GM19043 (cell line): ENCODE results near the gene SBK3.
"Not testable (repeated sequence)": the region's sequence is repeated elsewhere in the genome, so short reads cannot be mapped to it uniquely, and the experiment has no call there.

Source experiments
- ATAC-seq: cut with Tn5 transposase; IDR thresholded peaks from one replicate; pipeline ENCODE4 v1.9.1; 2021; ENCODE audit warnings: low read depth; ENCODE audit not compliant: unreplicated experiment

SBK3 gene, protein sequence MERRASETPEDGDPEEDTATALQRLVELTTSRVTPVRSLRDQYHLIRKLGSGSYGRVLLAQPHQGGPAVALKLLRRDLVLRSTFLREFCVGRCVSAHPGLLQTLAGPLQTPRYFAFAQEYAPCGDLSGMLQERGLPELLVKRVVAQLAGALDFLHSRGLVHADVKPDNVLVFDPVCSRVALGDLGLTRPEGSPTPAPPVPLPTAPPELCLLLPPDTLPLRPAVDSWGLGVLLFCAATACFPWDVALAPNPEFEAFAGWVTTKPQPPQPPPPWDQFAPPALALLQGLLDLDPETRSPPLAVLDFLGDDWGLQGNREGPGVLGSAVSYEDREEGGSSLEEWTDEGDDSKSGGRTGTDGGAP

DNA sequence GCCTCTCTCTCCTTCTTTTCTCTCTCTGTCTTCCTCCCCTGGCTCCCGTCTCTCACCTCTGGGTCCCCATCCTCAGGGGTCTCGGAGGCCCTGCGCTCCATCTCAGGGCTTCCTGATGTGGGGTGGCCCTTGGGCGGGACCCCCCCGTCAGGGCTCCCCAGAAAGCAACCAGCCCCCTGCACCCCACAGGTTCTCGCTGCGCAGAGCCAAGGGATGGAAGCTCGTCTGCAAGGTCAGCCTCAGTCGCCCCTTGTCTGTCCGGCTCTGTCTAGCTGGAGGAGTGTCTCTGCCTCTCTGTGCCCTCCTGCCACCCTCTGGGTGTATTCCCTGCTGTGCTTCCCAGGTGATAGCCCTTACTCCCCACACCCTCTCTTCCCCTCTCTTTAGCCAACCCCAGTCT, at the start of gene SBK3:
SBK3 (minus strand) TSS at position 101 of the 400 bp plus-strand sequence; CDS start at position 101, 0 bp downstream.
- ATAC-seq, result no peak

DNA sequence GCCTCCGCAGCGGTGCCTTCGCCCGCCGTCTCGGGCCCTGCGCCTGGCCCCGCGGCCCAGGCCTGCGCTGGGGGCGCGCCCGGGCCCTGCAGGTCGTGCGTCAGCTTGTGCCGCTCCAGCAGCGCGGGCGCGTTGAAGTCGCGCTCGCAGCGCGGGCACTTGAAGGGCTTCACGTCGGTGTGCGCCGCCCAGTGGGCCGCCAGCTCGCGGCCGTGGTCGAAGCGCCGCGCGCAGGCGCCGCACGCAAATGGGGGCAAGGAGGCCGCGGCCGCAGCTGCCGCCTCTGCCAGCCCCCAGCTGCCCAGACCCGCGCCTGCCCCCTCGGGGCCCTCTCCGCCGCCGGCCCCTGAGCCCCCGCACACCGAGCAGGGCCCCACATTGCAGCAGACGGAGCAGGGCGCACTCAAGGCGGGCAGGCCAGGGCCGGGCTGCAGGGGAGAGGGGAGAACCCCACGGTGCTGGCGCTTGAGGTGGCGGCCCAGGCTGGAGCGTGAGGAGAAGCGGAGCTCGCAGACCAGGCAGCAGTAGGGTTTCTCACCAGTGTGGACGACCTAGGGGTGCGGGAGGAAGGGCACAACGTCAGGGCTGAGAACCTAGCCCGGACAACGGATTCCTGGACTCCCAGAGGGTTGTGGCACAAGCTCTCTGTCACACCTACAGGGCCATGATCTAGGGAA, 47.9 kb upstream of the SBK3 start:
- no peak for ATAC-seq

DNA sequence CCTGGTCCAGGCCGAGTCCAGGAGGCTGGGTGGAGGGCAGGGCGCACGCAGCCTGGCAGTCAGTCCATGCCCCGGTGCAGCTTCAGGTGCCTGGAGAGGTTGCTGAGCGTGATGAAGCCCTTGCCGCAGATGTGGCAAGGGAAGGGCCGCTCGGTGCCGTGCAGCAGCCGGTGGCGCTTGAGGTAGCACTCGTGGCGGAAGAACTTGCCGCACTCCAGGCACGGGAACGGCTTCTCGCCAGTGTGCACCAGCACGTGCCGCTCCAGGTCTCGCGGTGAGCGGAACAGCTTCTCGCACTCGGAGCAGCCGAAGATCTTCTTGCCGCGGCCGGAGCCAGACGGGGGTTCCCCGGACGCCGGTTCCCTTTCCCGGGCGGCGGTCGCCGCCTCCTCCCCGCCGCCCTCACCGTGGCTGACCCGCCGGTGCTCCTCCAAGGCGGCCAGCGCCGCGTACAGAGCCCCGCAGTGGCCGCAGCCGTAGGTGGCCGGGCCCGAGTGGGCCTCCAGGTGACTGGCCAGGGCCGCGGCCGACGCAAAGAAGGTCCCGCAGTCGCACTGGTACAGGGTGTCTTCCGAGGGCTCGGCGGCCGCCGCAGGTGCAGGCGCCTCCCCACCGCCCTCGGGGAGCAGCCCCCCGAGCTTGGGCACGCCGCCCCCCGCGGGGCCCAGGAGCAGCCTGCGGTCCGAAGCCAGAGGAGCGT, 47.2 kb upstream of the SBK3 start:
- no peak for ATAC-seq

DNA sequence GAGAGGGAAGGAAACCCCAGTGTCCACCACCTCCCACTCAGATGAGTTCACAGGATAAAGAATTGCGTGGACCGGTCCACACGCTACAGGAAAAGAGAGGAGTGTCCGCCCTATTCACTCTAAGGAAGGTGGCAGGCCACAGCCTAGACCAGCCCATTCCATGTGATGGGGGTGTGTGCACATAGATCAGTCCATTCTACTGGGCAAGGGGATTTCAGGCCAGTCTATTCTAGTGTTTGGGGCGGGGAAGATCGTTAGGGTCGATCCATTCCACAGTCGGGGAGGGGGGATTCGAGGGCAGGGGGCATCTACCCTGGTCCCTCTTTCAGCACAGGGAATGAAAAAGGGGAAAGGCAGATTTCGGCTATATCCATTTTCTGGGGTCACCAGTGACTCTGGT, 46.2 kb upstream of the SBK3 start:
- no peak for ATAC-seq

DNA sequence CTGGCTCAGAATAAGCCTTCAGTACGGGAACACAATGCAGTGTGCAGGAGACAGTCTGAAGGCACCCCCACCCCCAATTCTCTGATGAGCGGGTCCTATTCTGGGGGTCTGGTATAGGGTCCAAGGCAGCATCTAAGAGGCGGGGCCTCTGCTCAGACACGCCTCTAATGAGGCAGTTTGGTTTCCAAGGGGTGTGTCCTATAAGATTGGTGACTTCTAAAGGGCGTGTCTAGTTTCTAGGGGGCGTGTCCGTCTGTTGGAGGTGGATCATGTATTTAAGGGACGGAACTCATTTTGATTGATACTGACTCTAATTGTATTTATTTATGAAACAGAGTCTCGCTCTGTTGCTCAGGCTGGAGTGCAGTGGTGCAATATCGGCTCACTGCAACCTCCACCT, 45.3 kb upstream of the SBK3 start:
- no peak for ATAC-seq

DNA sequence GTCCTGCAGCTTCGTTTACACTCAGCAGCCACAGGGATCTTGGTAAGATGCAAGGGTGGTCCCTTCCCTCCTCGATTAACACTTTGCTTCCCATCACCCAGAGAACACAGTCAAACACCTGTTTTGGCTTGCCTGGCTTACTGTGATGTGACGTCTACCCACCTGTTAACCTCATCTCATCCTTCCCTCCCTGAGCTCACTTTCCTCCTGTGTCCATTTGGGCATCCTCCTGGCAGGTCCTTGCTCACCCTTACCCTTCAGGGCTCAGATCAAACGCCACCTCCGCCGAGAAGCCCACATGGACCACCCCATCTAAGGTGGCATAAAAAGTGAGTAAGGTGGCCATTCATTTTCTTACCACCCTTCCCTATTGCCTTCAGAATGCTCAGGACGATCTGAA, 44.8 kb upstream of the SBK3 start:
- no peak for ATAC-seq

DNA sequence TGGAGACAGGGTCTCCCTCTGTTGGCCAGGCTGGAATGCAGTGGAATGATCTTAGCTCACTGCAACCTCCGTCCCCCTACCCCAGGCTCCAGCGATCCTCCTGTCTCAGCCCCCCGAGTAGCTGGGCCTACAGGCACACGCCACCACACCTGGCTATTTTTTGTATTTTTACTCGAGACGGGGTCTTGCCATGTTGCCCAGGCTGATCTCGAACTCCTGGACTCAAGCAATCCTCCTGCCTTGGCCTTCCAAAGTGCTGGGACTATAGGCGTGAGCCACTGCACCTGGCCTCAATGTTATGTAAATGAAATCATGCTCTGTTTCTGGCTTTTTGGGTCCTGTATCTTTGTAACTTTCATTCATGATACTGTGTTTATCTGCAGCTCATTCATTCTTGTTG, 43.4 kb upstream of the SBK3 start:
- ATAC-seq, result no peak

DNA sequence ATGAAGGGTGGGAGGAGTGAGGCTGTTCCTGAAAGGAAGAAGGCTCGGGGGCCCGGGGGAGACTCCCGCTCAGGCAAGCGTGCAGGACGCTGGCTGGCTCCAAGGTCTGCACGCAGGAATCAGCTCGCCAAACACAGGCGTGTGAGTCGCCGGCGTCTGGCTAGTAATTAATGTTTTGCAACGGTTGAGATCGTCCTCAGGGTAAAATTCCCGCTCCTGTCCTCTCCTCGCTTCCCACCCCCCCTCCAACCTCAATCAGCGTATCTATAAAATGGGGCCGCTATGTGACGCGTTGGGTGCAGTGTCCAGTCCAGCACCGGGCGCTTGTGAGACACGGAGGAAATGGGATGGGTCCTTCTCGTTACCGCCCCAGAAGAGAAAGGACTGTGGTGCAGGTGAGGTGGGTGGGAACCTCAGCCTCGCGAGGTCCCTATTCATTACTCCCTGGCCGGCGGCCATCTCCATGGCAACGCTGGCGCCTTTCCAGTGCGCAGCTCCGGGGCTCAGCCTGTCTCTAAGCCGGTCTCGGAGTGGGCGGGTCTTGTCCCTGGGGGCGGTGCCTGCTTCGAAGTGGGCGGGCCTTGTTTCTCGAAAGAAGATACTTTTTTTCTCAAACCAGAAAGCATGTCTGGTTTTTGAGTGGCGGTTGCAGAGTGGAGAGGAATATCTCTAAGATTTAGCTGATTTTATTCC, 41.8 kb upstream of the SBK3 start:
- ATAC-seq, result peak; percentile 89

DNA sequence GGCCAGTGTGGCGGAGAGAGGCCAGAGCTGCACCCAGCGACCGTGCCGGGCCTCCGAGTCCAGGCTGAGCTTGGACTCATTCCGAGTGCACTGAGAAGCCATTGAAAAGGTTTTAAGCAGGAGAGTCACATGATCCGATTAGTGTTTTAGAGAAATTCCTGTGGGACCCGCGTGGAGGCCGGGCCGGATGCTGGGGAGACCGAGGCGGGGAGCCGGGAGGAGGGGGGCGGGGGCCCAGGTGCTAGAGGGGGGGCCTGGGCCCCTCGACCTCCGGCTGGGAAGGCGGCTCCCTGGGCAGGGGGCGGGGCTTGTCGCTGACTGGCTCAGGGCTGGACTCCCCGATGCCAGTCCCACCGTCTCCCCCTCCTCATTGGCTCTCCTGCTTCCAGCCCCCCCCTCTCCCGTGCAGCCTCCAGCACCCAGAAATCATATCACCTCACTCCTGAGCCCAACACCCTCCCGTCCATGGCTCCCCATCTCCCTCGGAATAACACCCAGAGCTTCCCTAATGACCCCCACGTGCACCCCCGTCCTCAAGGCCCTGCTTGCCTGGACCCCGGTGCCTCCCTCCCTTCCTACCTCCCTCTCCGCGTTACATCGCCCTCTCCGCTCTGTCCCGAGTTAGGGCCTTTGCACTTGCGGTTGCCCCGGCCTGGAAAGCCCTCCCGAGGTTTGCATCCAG, 40.5 kb upstream of the SBK3 start:
- no peak for ATAC-seq

DNA sequence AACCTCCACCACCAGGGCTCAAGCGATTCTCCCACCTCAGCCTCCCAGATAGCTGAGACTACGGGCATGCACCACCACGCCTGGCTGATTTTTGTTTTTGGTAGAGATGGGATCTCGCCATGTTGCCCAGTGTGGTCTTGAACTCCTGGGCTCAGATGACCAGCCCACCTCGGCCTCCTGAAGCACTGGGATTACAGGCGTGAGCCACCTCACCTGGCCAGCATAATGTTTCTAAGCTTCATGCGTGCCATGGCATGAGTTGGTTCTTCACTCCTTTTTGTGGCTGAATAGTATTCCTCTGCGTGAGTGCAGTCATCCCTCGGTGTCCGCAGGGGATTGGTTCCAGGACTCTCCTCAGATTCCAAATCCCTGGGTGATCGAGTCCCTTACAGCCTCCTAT, 39.5 kb upstream of the SBK3 start:
- no peak for ATAC-seq

DNA sequence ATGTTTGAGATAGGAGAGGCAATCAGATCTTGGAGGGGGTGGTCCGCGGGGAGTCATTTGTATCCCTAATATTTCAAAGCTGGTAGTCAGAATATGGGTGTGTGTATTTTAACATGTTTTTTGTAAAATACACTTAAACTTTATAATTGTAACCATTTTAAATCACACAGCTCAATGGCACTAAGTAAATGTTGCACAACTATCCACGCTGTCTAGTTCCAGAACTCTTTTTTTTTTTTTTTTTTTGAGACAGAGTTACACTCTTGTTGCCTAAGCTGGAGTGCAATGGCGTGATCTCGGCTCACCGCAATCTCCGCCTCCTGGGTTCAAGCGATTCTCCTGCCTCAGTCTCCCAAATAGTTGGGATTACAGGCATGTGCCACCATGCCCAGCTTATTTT, 38.6 kb upstream of the SBK3 start:
- not testable (repeated sequence) for ATAC-seq

DNA sequence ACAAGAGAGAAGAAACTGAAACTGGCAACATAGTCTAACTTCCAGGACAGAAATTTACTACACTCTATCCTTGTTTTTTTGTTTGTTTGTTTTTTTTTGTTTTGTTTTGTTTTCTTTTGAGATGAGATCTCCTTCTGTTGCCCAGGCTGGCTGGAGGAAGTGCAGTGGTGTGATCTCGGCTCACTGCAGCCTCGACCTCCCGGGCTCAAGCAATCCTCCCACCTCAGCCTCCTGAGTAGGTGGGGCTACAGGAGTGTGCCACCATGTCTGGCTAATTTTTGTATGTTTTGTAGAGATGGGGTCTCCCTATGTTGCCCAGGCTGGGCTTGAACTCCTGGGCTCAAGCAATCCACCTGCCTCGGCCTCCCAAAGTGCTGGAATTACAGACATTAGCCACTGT, 36.9 kb upstream of the SBK3 start:
- not testable (repeated sequence) for ATAC-seq

DNA sequence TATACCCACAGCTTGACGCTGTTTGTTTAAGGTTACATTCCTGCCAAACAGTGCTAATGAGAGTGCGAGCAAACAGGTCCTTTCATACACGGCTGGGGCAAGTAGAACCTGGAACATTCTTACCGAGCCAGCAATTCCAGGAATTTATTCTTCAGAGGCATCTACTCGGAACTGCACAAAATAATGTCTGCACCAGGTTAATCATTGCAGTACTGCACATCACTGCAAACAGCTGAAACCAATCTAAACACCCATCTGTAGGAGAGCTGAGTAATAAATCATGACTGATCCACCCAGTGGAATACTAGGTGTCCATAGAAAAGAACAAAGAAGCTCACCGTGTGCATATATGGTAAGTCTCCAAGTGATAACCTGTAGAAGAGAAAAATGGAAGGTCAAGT, 36.5 kb upstream of the SBK3 start:
- no peak for ATAC-seq

DNA sequence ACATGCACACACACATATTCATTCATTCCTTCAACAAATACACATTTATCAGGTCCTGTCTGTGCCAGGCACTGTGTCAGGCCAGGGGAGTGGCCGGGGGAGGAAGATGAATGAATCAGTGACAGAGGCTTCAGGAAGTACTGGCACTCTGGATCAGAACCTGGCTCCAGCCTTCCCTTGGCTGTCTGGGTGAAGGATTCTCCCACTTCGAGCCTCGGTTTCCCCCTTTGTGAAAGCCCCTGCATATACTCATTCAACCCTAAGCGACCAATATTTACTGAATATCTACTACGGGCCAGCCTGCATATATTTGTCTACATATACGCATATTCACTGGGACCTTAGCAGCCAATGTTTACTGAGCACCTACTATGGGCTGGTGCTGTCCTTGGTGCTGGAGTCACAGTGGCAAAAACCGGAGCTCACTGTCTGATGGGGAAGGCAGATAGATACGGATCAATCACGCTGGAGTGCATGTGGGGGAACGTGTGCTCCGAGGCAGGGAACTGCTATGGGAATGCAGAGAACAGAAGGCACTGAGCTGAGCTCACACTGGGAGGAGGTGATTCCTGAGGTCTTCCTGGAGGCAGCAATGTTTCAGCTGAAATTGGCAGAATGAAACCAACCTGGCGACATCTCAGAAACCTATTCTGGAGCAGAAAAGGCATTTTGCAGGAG, 35.9 kb upstream of the SBK3 start:
- no peak for ATAC-seq

DNA sequence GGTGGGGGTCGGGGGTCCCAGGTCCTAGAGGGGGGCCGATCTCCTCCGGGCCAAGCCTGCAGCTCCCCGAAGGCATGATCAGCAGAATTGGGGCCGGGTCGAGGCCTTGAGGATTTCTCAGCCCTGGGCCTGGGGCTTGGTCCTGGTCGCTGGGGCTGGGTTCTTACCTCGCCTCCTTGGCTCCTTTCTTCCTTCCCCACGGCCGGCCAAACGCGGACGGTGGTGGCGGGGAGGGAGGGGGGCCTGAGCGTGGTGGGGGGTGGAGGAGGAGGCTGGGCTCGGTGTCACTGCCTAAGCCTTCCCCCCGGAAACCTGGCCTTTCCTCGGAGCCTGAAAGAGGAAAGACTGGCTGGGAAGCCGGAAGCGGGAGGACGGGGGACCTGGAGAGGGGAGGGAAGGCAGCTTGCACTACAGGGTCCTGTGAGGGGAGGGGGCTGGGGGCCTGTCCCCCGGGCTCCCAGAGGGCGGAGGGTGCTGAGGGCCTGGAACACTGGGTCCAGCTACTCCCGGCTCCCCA, 35.3 kb upstream of the SBK3 start, which contains the start of gene ZNF579:
ZNF579 (minus strand) TSS at position 221 of the 517 bp plus-strand sequence. CDS start 1,209 bp downstream, outside the sequence.
- ATAC-seq, result no peak

DNA sequence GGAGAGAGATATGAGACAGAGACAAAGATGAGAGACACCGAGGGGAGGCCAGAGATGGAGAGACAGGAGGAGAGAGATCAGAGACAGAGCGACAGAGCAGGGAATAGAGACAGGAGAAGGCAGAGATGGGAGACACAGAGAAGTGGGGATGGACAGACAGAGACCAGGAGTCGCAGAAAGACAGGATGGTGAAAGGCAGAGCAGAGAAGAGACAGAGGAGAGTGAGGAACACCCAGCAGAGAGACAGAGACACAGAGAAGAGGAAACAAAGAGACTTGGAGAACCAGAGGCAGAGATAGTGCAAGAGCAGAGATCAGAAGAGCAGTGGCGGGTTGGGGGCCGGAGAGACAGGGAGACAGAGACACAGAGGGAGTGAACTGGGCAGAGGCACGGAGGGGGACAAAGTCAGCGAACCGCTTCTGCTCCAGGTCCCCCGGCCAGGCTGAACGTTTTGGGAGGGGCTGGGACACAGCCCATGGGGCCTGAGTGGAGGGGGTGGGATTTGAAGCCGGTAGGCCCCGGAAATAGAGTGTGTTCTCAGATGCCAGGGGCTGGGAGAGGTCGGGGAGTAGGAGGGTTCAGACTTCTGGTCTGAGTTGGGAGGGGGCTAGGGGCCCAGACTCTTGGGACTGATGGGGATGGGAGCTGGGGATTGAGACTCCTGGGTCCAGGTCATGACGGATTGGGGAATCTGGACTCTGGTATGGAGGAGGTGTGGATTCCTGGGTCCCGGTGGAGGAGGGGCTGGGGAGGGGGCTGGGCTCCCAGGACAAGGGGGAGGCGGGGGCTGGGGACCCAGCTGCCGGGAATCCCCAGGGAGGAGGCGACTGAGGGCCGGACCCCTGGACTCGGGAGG, 34.7 kb upstream of the SBK3 start:
- no peak for ATAC-seq

DNA sequence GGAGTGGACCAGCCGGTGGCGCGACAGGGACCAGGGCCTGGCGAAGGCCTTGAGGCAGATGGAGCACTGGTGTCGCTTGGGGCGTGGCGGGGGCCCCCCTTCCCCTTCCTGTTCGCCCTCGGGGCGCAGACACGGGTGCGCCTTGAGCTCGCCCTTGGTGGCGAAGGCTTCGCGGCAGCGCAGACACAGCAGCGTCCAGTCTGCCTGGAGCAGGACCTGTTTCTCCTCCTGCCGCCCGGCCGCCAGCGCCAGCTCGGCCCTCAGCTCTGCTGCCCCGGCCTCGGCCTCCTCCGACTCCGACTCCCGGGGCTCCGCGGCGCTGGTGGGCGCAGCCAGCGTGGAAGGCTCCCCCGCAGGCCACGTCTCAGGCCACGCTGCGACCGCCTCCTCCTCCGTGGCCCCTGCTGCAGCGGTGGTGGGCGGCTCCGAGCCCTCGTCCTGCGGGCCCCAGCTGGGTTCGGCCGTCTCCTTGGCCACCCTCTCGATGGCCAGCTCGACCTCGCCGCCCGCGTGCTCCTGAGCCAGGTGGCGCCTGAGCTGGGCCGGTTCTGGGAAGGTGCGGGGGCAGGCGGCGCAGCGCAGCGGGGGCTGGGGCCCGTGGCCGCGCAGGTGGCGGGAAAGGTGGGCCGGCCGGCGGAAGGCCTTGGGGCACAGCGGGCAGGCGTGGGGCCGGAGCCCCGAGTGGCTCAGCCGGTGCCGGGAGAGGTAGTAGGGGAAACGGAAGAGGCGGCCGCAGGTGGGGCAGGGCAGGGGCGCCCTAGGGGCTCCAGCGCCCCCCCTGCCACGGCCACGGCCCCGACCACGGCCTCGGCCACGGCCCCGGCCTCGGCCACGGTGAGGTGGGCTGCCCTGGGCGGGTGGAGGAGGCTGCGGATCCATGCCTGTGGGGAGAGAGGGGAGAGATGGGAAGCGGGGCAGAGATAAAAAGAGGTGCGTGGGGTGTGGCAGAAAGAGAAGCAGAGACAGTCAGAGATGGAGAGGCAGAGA, 33.7 kb upstream of the SBK3 start:
- no peak for ATAC-seq
